ENCODE measurements around the gene SPRYD3.
"Not testable (repeated sequence)": the region's sequence is repeated elsewhere in the genome, so short reads cannot be mapped to it uniquely, and the experiment has no call there.

SPRYD3 gene

GRCh38 chr12:53051881-53052412, 27.2 kb downstream of the SPRYD3 start:
- no peak for FAIRE-seq
- DNase-seq (ENCODE audit: low spot score) = no peak

- FAIRE-seq = no peak
Observed at GRCh38 chr12:53051058-53051880, 27.9 kb downstream of the SPRYD3 start.

GRCh38 chr12:53050426-53051057, 28.6 kb downstream of the SPRYD3 start:
- DNase-seq (ENCODE audit: low spot score) = no peak
- FAIRE-seq = no peak

More at GRCh38 chr12:53051058-53051880, 27.9 kb downstream of the SPRYD3 start:
- DNase-seq (ENCODE audit: low spot score) = peak; percentile 33

GRCh38 chr12:53049571-53050318, 29.4 kb downstream of the SPRYD3 start, which contains the start of gene TNS2:
Gene TNS2, plus strand, starts transcription at chr12:53050065. Its CDS starts 121 bp downstream, at chr12:53050186.
- no peak for FAIRE-seq
- peak; percentile 38 for DNase-seq (ENCODE audit: low spot score)

- no peak for DNase-seq (ENCODE audit: low spot score)
- no peak for FAIRE-seq
Observed at GRCh38 chr12:53048780-53049401, 30.3 kb downstream of the SPRYD3 start.

- DNase-seq (ENCODE audit: low spot score) = peak; percentile 62
- FAIRE-seq = no peak
Observed at GRCh38 chr12:53048033-53048779, 31.0 kb downstream of the SPRYD3 start.

- DNase-seq (ENCODE audit: low spot score) (peak; percentile 36), FAIRE-seq (no peak)
Observed at GRCh38 chr12:53047221-53048032, 31.8 kb downstream of the SPRYD3 start.

GRCh38 chr12:53046655-53047220, 32.5 kb downstream of the SPRYD3 start:
- peak; percentile 79 for DNase-seq (ENCODE audit: low spot score)
- no peak for FAIRE-seq

- DNase-seq (ENCODE audit: low spot score) (no peak), FAIRE-seq (no peak)
Observed at GRCh38 chr12:53045696-53046045, 33.5 kb downstream of the SPRYD3 start.

GRCh38 chr12:53044896-53045695, 34.1 kb downstream of the SPRYD3 start:
- FAIRE-seq (no peak), DNase-seq (ENCODE audit: low spot score) (no peak)

GRCh38 chr12:53044052-53044581, 35.1 kb downstream of the SPRYD3 start:
- FAIRE-seq (no peak), DNase-seq (ENCODE audit: low spot score) (no peak)

GRCh38 chr12:53042607-53043454, 36.4 kb downstream of the SPRYD3 start:
- no peak for DNase-seq (ENCODE audit: low spot score)
- no peak for FAIRE-seq

GRCh38 chr12:53039851-53040250, 39.3 kb downstream of the SPRYD3 start:
- FAIRE-seq (no peak), DNase-seq (ENCODE audit: low spot score) (no peak)

- DNase-seq (ENCODE audit: low spot score) = no peak
- FAIRE-seq = no peak
Observed at GRCh38 chr12:53036802-53037201, 42.4 kb downstream of the SPRYD3 start.

- no peak for DNase-seq (ENCODE audit: low spot score)
- FAIRE-seq = no peak
Observed at GRCh38 chr12:53034459-53034858, 44.7 kb downstream of the SPRYD3 start.

- DNase-seq (ENCODE audit: low spot score); FAIRE-seq: not testable (repeated sequence)
Observed at GRCh38 chr12:53033832-53034231, 45.4 kb downstream of the SPRYD3 start.

GRCh38 chr12:53031616-53032015, 47.6 kb downstream of the SPRYD3 start:
- FAIRE-seq = no peak
- no peak for DNase-seq (ENCODE audit: low spot score)

Data from RCC 7860 (cell line).